ENCODE data around the gene HINT1.

DNA sequence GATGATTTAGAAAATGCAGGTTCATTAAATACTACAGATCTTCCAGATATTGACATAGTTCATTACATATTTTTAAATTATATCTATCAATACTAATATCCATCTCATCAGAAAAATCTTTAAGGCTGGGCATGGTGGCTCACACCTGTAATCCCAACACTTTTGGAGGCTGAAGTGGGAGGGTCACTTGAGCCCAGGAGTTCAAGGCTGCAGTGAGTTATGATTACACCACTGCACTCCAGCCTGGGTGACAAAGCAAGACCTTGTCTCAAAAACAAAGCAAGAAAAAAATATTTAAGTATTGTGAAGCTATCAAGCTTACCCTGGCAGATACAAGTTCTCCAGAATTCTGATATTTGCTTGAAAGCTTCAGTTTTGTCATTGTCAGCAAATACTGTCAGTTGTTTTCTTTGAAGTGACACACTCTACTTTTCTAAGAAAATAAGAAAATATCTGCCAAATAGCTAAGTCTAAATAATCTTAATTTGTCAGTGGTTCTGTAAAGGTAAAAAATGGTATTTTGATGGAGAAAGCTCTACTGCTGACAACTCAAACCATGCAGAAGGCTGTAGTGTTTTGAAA, 20.6 kb upstream of the HINT1 start:
- TF ChIP-seq, protein P1, sequence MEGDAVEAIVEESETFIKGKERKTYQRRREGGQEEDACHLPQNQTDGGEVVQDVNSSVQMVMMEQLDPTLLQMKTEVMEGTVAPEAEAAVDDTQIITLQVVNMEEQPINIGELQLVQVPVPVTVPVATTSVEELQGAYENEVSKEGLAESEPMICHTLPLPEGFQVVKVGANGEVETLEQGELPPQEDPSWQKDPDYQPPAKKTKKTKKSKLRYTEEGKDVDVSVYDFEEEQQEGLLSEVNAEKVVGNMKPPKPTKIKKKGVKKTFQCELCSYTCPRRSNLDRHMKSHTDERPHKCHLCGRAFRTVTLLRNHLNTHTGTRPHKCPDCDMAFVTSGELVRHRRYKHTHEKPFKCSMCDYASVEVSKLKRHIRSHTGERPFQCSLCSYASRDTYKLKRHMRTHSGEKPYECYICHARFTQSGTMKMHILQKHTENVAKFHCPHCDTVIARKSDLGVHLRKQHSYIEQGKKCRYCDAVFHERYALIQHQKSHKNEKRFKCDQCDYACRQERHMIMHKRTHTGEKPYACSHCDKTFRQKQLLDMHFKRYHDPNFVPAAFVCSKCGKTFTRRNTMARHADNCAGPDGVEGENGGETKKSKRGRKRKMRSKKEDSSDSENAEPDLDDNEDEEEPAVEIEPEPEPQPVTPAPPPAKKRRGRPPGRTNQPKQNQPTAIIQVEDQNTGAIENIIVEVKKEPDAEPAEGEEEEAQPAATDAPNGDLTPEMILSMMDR (IDR thresholded peaks at IDR 0.05): no peak
- TF ChIP-seq ZFX (IDR thresholded peaks at IDR 0.05; ENCODE audit: borderline replicate concordance): no peak
